ENCODE data around the gene APOL6. TPM values are rescaled to one million over a fixed set of nuclear protein-coding genes. Genes with fewer than 3 reads are reported as not detected.

Gene APOL6
- polyA plus RNA-seq, 1 donor (not counting 4 experiments of a cell fraction or from before 2014, with no cell fraction given), result 4.2 TPM

- Histone ChIP-seq H3K9me3 (ENCODE audit: control insufficient read depth, low read depth, low read length) (no peaks in the 10 kb centered on the region), H3K79me2 (ENCODE audit: control insufficient read depth, insufficient read depth, low read length) (no peaks in the 10 kb centered on the region), H3K9me1 (ENCODE audit: control insufficient read depth, extremely low read depth, insufficient read depth, low read length) (no peaks in the 10 kb centered on the region), H3K9ac (ENCODE audit: control insufficient read depth, extremely low read depth, insufficient read depth, low read length) (no peak overlapping the region), H3K27me3 (ENCODE audit: control insufficient read depth, extremely low read depth, insufficient read depth, low read length) (peaks cover 8% of the 10 kb centered on the region), H3K36me3 (ENCODE audit: control insufficient read depth in 2 of 2, extremely low read depth in 1 of 2, insufficient read depth in 2 of 2, low read length in 2 of 2) (no peaks in the 10 kb centered on the region), H4K20me1 (ENCODE audit: control insufficient read depth, extremely low read depth, insufficient read depth, low read length) (no peaks in the 10 kb centered on the region), H2AFZ (ENCODE audit: control insufficient read depth, low read length) (no peak overlapping the region), H3K27ac (ENCODE audit: control insufficient read depth, insufficient read depth, low read length) (no peak overlapping the region), H3K4me3 (ENCODE audit: control insufficient read depth in 2 of 3, extremely low read depth in 1 of 3, insufficient read depth in 2 of 3, low read depth in 1 of 3, low read length in 3 of 3) (no peak overlapping the region), H3K4me1 (ENCODE audit: control insufficient read depth, extremely low read depth, insufficient read depth, low read length) (peaks cover 6% of the 10 kb centered on the region), H3K4me2 (ENCODE audit: control insufficient read depth, extremely low read depth, insufficient read depth, low read depth, low read length) (no peak overlapping the region)
- DNase-seq (ENCODE audit: low read depth, low spot score) (no peak), FAIRE-seq (no peak)
- TF ChIP-seq, protein P1, sequence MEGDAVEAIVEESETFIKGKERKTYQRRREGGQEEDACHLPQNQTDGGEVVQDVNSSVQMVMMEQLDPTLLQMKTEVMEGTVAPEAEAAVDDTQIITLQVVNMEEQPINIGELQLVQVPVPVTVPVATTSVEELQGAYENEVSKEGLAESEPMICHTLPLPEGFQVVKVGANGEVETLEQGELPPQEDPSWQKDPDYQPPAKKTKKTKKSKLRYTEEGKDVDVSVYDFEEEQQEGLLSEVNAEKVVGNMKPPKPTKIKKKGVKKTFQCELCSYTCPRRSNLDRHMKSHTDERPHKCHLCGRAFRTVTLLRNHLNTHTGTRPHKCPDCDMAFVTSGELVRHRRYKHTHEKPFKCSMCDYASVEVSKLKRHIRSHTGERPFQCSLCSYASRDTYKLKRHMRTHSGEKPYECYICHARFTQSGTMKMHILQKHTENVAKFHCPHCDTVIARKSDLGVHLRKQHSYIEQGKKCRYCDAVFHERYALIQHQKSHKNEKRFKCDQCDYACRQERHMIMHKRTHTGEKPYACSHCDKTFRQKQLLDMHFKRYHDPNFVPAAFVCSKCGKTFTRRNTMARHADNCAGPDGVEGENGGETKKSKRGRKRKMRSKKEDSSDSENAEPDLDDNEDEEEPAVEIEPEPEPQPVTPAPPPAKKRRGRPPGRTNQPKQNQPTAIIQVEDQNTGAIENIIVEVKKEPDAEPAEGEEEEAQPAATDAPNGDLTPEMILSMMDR (optimal IDR thresholded peaks at IDR 0.05 in 1 of 3, IDR thresholded peaks at IDR 0.05 in 1 of 3, conservative IDR thresholded peaks at IDR 0.05 in 1 of 3; ENCODE audit: extremely low read depth in 1 of 3, insufficient read depth in 2 of 3, low read length in 3 of 3), result no peak
- no peak for TF ChIP-seq EZH2 (IDR thresholded peaks at IDR 0.05; ENCODE audit: low read length)
- dilution Hi-C loops (cut with MboI; ENCODE audit: extremely low pct_ligation_motif_present, low sequenced_read_pairs), result no loop called here
These were observed 32.2 kb upstream of the APOL6 start for GRCh38 chr22:35616043-35616442.

DNA sequence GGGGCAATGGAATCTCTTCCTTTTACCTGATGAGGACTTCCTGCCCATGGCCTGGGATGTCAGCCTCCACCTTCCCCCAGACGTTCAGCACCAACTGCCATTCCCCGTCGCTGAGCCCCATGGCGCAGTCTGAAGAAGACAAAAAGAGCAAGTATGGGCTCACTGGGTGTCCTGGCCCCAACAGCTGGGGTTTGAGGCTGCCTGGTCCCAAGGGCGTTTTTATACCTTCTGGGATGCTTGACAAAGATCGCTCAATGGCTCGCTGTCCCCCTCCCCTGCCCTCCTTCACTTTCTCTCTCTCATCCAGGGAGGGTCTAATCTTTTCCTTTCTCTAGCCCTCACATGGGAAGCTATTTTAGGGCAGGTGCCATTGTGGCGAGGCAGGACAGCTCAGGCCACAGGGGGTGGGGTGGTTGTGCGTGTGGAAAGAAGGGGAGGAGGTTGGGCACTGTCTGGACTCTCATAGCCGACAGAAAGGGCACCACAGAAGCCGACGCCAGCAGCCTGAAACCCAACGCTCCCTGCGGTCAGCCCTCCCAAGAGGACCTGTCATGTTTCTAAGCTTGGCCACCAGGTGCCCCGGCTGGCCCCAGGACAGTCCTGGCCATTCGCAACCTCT, 31.0 kb upstream of the APOL6 start, which contains the start of gene MB:
TSS of gene MB (minus strand) at position 193 of the 619 bp plus-strand sequence. CDS start at position 121, 72 bp downstream.
- no peak within 1 kb of the TSS for H3K4me2 ChIP-seq (ENCODE audit: control insufficient read depth, extremely low read depth, insufficient read depth, low read depth, low read length)
- TF ChIP-seq EZH2 (IDR thresholded peaks at IDR 0.05; ENCODE audit: low read length), result no peak
- TF ChIP-seq, protein P1 (optimal IDR thresholded peaks at IDR 0.05 in 1 of 3, IDR thresholded peaks at IDR 0.05 in 1 of 3, conservative IDR thresholded peaks at IDR 0.05 in 1 of 3; ENCODE audit: extremely low read depth in 1 of 3, insufficient read depth in 2 of 3, low read length in 3 of 3), result no peak
- no peaks in the 10 kb centered on the region for H3K27me3 ChIP-seq (ENCODE audit: control insufficient read depth, extremely low read depth, insufficient read depth, low read length)
- peaks cover 6% of the 10 kb centered on the region for H3K4me1 ChIP-seq (ENCODE audit: control insufficient read depth, extremely low read depth, insufficient read depth, low read length)
- no peak within 1 kb of the TSS for H2AFZ ChIP-seq (ENCODE audit: control insufficient read depth, low read length)
- H3K36me3 ChIP-seq (ENCODE audit: control insufficient read depth in 2 of 2, extremely low read depth in 1 of 2, insufficient read depth in 2 of 2, low read length in 2 of 2), result no peaks in the 10 kb centered on the region
- DNase-seq (ENCODE audit: low read depth, low spot score) (no peak), FAIRE-seq (no peak)
- no peak within 1 kb of the TSS for H3K9ac ChIP-seq (ENCODE audit: control insufficient read depth, extremely low read depth, insufficient read depth, low read length)
- H3K4me3 ChIP-seq (ENCODE audit: control insufficient read depth in 2 of 3, extremely low read depth in 1 of 3, insufficient read depth in 2 of 3, low read depth in 1 of 3, low read length in 3 of 3), result no peak within 1 kb of the TSS
- no peaks in the 10 kb centered on the region for H4K20me1 ChIP-seq (ENCODE audit: control insufficient read depth, extremely low read depth, insufficient read depth, low read length)
- no peaks in the 10 kb centered on the region for H3K9me1 ChIP-seq (ENCODE audit: control insufficient read depth, extremely low read depth, insufficient read depth, low read length)
- no peaks in the 10 kb centered on the region for H3K9me3 ChIP-seq (ENCODE audit: control insufficient read depth, low read depth, low read length)
- no peaks in the 10 kb centered on the region for H3K79me2 ChIP-seq (ENCODE audit: control insufficient read depth, insufficient read depth, low read length)
- H3K27ac ChIP-seq (ENCODE audit: control insufficient read depth, insufficient read depth, low read length), result no peak within 1 kb of the TSS
- dilution Hi-C loops (cut with MboI; ENCODE audit: extremely low pct_ligation_motif_present, low sequenced_read_pairs), result no loop called here

Measured in keratinocyte (primary cell).